Measurements from ENCODE around the gene RPS5. TPM values are rescaled to one million over a fixed set of nuclear protein-coding genes. Genes with fewer than 3 reads are reported as not detected.
A peak's percentile ranks its signal among the peaks of the same experiment; 100 is the strongest.

RPS5 gene
- total RNA-seq, 4 donors from 2014 or later, result 1,253 to 2,519 (median 2,306) TPM

- no peak for DNase-seq (ENCODE audit: low spot score in 2 of 2)
- Histone ChIP-seq H3K27ac (no peak overlapping the region), H3K4me3 (no peak overlapping the region), H3K4me1 (no peaks in the 10 kb centered on the region), H3K27me3 (no peaks in the 10 kb centered on the region), H3K36me3 (peaks cover 39% of the 10 kb centered on the region), H3K9me3 (no peaks in the 10 kb centered on the region)
- TF ChIP-seq CTCF (IDR thresholded peaks at IDR 0.05), result no peak
- TF ChIP-seq EP300 (IDR thresholded peaks at IDR 0.05), result no peak
- TF ChIP-seq POLR2AphosphoS5 (IDR thresholded peaks at IDR 0.05), result no peak
- TF ChIP-seq POLR2A (IDR thresholded peaks at IDR 0.05), result no peak
- 95% methylated on average over 5 of the region's 5 CpGs for WGBS
Measured at GRCh38 chr19:58416604-58417003, 29.5 kb downstream of the RPS5 start.

DNA sequence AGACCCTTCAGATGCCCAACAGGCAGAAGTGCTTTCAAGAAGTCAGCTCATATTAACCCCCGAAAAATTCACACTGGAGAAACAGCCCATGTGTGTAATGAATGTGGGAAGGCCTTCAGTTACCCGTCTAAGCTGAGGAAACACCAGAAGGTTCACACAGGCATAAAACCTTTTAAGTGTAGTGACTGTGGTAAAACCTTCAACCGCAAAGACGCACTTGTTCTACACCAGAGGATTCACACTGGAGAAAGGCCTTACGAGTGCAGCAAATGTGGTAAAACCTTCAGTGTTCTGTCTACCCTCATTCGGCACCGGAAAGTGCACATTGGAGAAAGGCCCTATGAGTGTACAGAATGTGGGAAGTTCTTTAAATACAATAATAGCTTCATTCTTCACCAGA is 30.0 kb downstream of the RPS5 start:
- Histone ChIP-seq H3K4me1 (no peaks in the 10 kb centered on the region), H3K27ac (no peak overlapping the region), H3K36me3 (peaks cover 39% of the 10 kb centered on the region), H3K4me3 (no peak overlapping the region), H3K27me3 (no peaks in the 10 kb centered on the region), H3K9me3 (no peaks in the 10 kb centered on the region)
- WGBS, result 96% methylated on average over 7 of the region's 7 CpGs
- DNase-seq (ENCODE audit: low spot score in 2 of 2), result no peak
- TF ChIP-seq POLR2AphosphoS5 (IDR thresholded peaks at IDR 0.05), result no peak
- TF ChIP-seq EP300 (IDR thresholded peaks at IDR 0.05), result no peak
- TF ChIP-seq CTCF (IDR thresholded peaks at IDR 0.05), result no peak
- no peak for TF ChIP-seq POLR2A (IDR thresholded peaks at IDR 0.05)

DNA sequence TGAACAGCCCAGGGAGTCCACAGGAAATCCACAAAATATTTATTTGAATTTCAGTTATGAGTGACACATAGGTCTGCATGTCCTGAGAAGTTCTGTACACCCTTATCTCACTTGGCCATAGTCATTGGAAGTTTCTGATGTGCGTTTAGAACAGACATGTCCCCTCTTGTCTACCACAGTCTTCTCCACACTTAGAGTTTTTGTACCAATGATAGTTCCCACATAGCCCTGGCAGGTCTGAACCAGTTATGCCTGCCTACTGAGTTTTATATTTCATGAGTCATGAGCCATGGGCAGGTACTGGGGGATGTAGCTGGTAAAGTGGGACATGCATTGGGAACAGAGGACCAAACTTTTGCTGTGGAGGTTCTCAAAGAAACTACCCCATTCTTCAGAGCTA is 41.5 kb downstream of the RPS5 start:
- H3K4me1 ChIP-seq, result no peaks in the 10 kb centered on the region
- DNase-seq (ENCODE audit: low spot score in 2 of 2), result no peak
- H3K9me3 ChIP-seq, result peaks cover 38% of the 10 kb centered on the region
- WGBS, result 74% methylated on average over 1 of the region's 1 CpG
- H3K36me3 ChIP-seq, result peaks cover 12% of the 10 kb centered on the region
- peak overlapping the region; percentile 16 for H3K27ac ChIP-seq
- no peaks in the 10 kb centered on the region for H3K27me3 ChIP-seq
- TF ChIP-seq EP300 (IDR thresholded peaks at IDR 0.05) (no peak), POLR2A (IDR thresholded peaks at IDR 0.05) (no peak), POLR2AphosphoS5 (IDR thresholded peaks at IDR 0.05) (no peak), CTCF (IDR thresholded peaks at IDR 0.05) (no peak)
- no peak overlapping the region for H3K4me3 ChIP-seq

DNA sequence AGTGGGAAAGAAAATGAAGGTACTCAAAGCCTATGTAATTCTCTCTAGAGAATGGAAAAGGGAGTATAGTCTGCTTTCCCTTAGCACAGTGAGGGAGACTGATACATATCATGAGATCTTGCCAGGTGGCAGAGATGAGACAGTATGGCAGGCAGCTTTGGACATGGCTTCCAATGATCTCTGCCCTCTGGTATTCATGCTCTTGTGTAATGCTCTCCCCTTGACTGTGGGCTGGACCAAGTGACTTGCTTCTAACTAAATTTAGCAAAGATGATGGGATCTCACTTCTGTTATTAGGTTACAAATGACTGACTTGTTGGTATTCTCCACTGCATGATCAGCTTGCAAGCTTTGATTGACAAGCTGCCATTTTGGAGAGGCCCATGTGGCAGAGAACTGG is 42.7 kb downstream of the RPS5 start:
- no peak for DNase-seq (ENCODE audit: low spot score in 2 of 2)
- TF ChIP-seq POLR2AphosphoS5 (IDR thresholded peaks at IDR 0.05) (no peak), EP300 (IDR thresholded peaks at IDR 0.05) (no peak), POLR2A (IDR thresholded peaks at IDR 0.05) (no peak), CTCF (IDR thresholded peaks at IDR 0.05) (no peak)
- H3K4me1 ChIP-seq, result no peaks in the 10 kb centered on the region
- no peaks in the 10 kb centered on the region for H3K27me3 ChIP-seq
- no peak overlapping the region for H3K4me3 ChIP-seq
- H3K36me3 ChIP-seq, result peaks cover 24% of the 10 kb centered on the region
- H3K9me3 ChIP-seq, result peaks cover 50% of the 10 kb centered on the region
- no peak overlapping the region for H3K27ac ChIP-seq

GRCh38 chr19:58434217-58434616 is 47.1 kb downstream of the RPS5 start:
- H3K36me3 ChIP-seq, result peaks cover 56% of the 10 kb centered on the region
- TF ChIP-seq POLR2A (IDR thresholded peaks at IDR 0.05), result no peak
- WGBS, result 95% methylated on average over 2 of the region's 2 CpGs

More at GRCh38 chr19:58434217-58434616, 47.1 kb downstream of the RPS5 start:
- peaks cover 60% of the 10 kb centered on the region for H3K9me3 ChIP-seq
- no peak overlapping the region for H3K27ac ChIP-seq
- no peak for DNase-seq (ENCODE audit: low spot score in 2 of 2)
- H3K27me3 ChIP-seq, result no peaks in the 10 kb centered on the region
- H3K4me3 ChIP-seq, result no peak overlapping the region
- H3K4me1 ChIP-seq, result peaks cover 2% of the 10 kb centered on the region

Measured in suprapubic skin (tissue), 4 donors.